Nucleus accumbens (tissue), 56 donors: ENCODE results near the gene CTNNBL1.
"Not testable (repeated sequence)": the region's sequence is repeated elsewhere in the genome, so short reads cannot be mapped to it uniquely, and the experiment has no call there.

Experiments
- DNase-seq, 56 donors: peaks; one replicate each; lab custom pipeline; 2025; lab: John Stamatoyannopoulos, UW

CTNNBL1 gene

GRCh38 chr20:37845878-37846277, 152.0 kb downstream of the CTNNBL1 start:
- DNase-seq, result no peak

GRCh38 chr20:37846573-37846972, 152.7 kb downstream of the CTNNBL1 start:
- DNase-seq, result no peak

- DNase-seq, result no peak
Observed at GRCh38 chr20:37848706-37849105, 154.9 kb downstream of the CTNNBL1 start.

- DNase-seq, result no peak
Observed at GRCh38 chr20:37849156-37849555, 155.3 kb downstream of the CTNNBL1 start.

- no peak for DNase-seq
Observed at GRCh38 chr20:37849566-37849965, 155.7 kb downstream of the CTNNBL1 start.

- no peak for DNase-seq
Observed at GRCh38 chr20:37850036-37850592, 156.3 kb downstream of the CTNNBL1 start.

- no peak for DNase-seq
Observed at GRCh38 chr20:37850724-37851355, 157.0 kb downstream of the CTNNBL1 start.

GRCh38 chr20:37852666-37853065, 158.8 kb downstream of the CTNNBL1 start:
- DNase-seq, result no peak

GRCh38 chr20:37853823-37854375, 160.1 kb downstream of the CTNNBL1 start:
- no peak for DNase-seq

GRCh38 chr20:37856034-37856433, 162.2 kb downstream of the CTNNBL1 start:
- DNase-seq, result not testable (repeated sequence)

- DNase-seq, result no peak
Observed at GRCh38 chr20:37856932-37857660, 163.3 kb downstream of the CTNNBL1 start.

GRCh38 chr20:37859406-37860171, 165.8 kb downstream of the CTNNBL1 start:
- DNase-seq, result no peak

- DNase-seq, result no peak
Observed at GRCh38 chr20:37863289-37863688, 169.5 kb downstream of the CTNNBL1 start.

GRCh38 chr20:37864298-37864697, 170.5 kb downstream of the CTNNBL1 start:
- DNase-seq, result no peak

- DNase-seq, result no peak
Observed at GRCh38 chr20:37866051-37866450, 172.2 kb downstream of the CTNNBL1 start.

GRCh38 chr20:37867289-37868195, 173.7 kb downstream of the CTNNBL1 start:
- DNase-seq, result no peak

- DNase-seq, result no peak
Observed at GRCh38 chr20:37868851-37869333, 175.1 kb downstream of the CTNNBL1 start.

GRCh38 chr20:37869334-37869861, 175.6 kb downstream of the CTNNBL1 start:
- no peak for DNase-seq

- no peak for DNase-seq
Observed at GRCh38 chr20:37870294-37870693, 176.5 kb downstream of the CTNNBL1 start.
